GM18520 (cell line): ENCODE results near the gene KCNK5.

Experiments
- ATAC-seq: cut with Tn5 transposase; IDR thresholded peaks from one replicate; pipeline ENCODE4 v1.9.1; 2021; ENCODE audit not compliant: unreplicated experiment

KCNK5 gene

DNA sequence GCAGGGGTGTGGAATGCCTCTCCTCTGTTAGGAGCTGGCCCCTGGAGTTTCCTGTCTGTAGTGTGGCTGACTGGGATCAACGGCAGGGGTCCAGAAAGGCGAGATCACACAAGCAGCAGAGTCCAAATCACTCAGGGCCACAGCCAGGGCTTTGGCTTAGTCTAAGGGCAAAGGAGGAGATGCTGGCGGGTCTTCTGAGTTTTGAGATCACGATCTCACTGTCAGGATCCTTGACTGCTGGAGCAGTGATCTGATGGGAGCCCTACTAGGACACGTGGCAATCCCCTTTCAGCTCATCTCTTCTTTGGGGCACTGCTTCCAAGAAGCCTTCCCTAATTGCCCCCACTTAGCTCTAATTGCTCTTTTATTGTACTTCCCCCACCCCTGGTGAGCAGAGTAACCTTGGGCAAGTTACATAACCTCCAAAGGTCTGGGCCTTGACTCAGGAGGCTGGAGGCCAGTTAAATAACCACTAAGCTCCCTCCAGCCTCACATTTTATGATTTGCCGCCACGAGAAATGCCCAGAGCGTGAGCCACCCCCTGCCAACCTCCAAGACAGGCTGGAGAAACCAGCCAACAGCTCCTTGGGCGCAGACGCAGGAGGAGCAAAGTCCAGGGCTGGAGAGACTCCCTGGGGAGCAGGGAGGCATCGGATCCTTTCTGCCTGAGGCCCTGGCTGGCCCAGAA, 12.0 kb downstream of the KCNK5 start:
- ATAC-seq, result no peak

DNA sequence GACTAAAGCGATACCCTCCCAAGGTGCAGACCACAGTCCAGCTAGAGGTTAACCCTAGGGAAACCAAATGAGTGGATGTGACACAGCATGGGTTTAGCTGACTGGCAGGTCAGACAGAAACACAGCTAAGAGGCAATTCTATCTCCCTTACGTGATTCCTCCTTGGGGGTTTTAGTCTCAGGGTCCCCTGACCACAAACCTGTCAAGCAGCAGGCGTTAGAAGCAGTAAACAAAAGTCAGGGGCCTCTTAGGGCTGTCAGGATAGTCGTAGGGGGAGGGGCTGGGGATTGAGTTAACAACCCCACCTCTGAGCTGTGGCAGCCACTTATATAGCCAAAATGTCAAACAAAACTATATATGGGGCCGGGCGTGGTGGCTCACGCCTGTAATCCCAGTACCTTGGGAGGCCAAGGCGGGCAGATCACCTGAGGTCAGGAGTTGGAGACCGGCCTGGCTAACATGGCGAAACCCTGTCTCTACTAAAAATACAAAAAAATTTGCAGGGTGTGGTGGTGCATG, 13.6 kb downstream of the KCNK5 start:
- ATAC-seq, result no peak

DNA sequence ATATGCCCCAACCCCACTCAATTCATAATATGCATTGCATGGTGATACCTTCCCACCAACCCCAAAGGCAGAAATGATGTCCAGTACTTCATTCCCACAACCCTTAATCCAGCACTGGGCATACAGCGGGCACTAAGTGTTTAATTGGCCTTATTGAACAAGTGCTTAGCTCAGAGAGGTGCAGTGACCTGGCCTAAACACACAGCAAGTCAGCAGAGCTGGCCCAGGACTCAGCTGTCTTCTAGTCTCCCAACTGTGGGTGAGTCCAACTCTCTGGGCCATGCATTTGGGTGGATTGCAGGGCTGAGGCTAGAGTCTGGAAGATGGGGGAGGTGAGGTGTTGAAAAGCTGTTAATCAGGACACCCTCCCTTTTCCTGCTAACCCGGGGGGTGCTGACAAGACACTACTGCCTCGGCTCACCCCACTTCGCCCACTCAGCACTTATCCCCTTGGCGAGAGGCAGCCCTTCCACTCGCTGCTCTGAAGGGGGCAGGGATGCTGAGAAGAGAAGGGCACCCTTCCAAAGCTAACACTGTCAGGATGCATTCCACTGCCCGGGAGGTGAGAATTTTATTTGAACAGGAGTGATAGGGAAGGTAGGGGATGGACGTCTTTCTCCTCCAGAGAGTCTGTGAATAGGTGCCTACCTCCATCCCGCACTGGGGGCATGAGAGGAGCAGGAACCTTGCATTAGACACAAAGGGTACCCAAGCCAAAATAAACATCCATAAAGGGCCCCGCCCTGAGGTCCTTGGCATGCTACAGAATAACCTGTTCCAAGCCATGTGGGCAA, 14.2 kb downstream of the KCNK5 start:
- ATAC-seq, result no peak

- no peak for ATAC-seq
These were observed 15.0 kb downstream of the KCNK5 start for GRCh38 chr6:39214120-39214813.

GRCh38 chr6:39213195-39213920, 15.9 kb downstream of the KCNK5 start:
- ATAC-seq, result no peak

GRCh38 chr6:39211183-39211582, 18.1 kb downstream of the KCNK5 start:
- no peak for ATAC-seq

DNA sequence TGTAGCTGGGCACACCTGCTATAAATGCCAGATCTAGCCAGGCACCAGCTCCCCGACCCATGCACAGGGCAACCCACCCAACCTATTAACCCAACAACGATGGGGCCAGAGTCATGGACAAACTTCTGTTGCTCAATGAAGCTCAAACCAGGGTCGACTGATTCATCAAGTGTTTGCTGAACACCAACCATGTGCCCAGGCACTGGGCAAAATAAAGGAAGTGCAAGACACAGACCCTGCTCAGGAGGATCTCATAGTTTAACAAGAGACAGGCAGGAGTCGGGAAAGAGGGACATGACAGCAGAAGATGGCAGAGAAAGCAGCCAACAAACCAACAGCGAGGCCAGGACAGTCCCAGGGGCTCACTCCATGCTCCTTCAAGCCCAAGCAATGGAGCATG, 18.8 kb downstream of the KCNK5 start:
- ATAC-seq, result no peak

- no peak for ATAC-seq
These were observed 19.4 kb downstream of the KCNK5 start for GRCh38 chr6:39209911-39210310.

DNA sequence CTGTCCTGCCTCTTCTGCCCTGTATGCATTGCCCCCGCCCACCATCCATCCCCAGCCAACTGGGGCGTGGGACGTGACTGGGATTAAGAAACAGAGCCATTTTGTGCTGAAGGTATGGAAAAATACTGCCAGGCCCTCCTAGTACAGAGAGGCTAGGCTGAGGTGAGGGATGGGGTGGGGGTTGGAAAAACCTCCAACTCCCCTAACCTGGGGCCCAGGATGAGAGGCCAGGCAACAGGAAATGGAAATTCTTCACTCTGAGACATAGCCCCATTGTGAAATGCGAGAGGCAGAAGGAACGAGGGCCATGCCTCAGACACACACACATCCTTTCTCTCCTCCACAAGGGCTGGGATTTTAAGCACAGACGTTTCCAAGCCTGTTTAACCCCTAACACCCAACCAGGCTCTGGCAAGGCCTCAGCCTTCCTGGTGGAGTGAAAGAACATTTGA, 19.9 kb downstream of the KCNK5 start:
- no peak for ATAC-seq

DNA sequence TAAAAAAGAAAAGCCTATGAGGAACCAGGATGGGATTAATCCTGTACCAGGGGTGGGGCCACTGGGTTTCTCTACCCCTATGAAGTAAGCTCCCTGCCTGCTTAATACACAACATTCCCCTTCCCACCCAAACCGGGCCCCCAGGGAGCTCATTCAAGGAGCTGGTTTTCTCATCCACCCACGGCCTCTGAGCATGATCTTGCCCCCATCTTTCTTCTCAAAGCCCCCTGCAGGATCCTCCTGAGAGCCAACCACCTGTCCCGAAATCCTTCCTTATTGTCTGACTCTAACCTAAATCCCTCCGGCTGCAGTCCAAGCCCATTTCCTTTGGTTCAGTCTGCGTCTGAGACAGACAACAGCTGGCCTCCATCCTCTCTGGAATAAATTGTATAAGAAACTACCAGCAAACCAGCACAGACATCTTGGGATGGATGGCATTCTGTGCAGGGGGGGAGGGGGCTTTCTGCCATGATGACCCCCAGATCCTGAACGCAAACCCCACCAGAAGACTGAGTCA, 21.0 kb downstream of the KCNK5 start:
- ATAC-seq, result no peak

GRCh38 chr6:39207416-39208222, 21.7 kb downstream of the KCNK5 start:
- ATAC-seq, result no peak

DNA sequence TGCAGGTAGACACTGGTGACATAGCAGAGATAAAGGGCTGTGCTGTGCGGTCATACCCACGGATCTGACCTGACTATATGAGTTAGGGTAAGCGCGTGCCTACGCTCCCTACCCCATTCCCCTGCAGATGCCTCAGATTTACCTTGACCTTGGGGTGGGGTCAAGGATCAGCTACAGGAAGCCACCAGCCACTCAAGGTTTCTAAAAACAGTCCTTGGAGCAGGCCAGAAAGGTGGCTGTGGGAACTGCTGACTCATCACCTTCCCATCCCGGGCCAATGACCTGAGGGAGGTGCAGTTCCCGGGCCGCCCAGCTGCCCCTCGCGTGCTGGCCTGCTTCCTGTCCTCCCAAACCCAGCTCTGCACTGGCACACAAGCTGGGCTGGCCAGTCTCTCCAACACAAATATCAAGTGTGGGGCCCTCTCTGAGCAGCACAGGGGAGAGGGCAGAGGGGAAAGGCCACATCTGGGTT, 23.0 kb downstream of the KCNK5 start:
- no peak for ATAC-seq

GRCh38 chr6:39204646-39205244, 24.5 kb downstream of the KCNK5 start:
- no peak for ATAC-seq

- ATAC-seq, result no peak
These were observed 25.1 kb downstream of the KCNK5 start for GRCh38 chr6:39204160-39204495.

DNA sequence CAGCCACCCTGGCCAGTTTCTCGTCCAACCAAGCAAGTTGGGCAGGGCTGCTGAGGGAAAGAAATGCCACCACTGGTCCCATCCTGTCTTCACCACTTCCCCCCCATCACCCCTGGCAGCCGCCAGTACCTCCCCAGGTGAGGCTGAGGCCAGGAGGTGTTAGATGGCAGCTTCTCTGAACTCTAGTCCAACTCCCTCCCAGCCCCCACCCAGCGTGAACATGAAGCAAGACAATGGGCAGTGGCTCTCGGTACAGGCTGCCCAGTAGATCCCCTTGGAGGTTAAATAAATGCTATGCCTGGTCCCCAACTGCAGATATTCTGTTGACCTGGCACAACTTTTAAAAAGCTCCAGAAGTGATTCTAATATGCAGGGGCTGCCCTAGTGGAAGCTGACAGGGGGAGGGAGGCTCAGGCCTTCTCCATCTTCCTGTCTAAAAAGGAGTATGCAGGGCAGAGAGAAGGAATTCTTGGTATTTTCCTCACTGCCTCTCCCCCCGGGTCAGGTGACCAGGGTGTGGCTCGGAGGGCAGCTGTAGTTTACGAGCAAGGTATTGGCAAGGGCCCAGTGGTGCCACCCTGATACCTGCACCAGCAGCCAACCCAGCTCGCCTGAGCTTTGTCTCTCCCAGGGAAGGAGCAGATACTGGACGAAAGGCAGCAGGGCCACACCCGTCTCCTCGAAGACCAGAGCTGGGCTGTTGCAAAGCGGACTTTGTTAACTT, 25.7 kb downstream of the KCNK5 start:
- no peak for ATAC-seq

DNA sequence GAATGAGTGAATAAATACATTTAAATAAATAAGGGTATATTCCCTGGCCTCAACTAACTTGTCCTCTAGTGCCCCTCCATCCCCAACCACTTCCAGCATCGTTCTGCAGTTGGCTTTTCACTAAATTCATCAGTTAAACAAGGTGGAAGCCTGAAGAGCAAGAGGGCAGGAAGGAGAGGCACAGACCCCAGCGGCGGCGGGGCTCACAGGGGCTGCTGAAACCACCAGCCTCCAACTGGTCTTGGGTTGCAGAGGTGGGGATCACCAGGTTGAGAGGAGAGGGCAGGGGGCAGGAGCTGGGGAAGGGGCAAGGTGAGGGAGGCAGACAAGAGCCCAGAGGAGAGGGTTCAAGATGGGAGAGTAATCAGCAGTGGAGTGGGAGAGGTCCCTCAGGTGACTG, 27.1 kb downstream of the KCNK5 start:
- no peak for ATAC-seq

DNA sequence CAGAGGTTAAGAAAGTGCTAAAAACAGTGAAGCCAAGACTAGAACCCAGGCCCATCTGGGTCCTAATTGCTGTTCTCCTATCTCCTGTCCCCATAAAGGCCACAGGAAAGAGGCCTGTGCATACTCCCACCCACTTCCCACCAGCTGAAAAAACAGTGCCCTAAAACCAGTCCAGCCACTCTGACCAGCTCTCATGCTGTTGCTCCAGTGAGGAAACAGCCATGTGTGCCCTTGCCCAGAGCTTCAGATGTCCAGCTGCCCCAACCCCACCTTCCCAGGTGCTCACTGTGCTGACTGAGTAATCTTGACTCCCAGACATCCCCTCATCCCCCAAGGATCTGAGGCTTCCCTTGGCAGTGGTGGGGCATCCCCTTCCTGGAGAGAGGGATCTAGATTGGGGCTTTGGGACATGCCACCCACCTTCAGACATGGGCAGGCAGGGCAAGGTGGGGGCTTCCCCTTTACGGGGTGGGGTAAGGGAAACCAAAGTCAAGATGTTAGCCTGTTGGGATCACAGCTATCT, 28.7 kb downstream of the KCNK5 start:
- ATAC-seq, result no peak

DNA sequence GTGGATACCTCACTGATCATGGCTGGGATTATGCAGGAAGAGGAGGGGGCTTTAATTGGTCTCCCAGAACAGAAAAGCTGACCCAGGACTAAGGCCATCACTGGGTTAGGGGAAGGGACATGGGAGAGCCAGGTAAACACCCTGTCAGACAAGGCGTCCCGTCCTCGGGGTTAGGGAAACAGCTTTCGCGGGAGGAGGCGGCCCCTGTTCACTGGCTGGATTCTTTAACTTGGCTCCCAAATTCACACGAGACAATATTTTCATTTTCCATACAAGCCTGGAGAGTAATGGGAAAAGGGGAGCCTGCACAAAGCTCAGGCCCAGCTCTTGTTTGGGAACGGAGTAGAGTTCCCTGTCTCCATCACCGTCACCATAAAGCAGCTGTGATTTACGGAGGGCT, 29.3 kb downstream of the KCNK5 start:
- no peak for ATAC-seq
